Head of caudate nucleus (tissue), 42 donors: Measurements from ENCODE around the gene USP48.
A peak's percentile ranks its signal among the peaks of the same experiment; 100 is the strongest.
"Not testable (repeated sequence)": the region's sequence is repeated elsewhere in the genome, so short reads cannot be mapped to it uniquely, and the experiment has no call there.

Source experiments
- DNase-seq, 42 donors: peaks; one replicate each; pipeline versions ENCODE4 v3.0.0 to v3.0.0-alpha.2; 2020 to 2021; ENCODE audit warnings: mixed read lengths in 7 of 42
- intact Hi-C: fragments of 100-400 bp; cut with DNase I; formaldehyde crosslinking; loops from one replicate; pipeline ENCODE4 v1.15.0; 2022

Gene USP48, protein sequence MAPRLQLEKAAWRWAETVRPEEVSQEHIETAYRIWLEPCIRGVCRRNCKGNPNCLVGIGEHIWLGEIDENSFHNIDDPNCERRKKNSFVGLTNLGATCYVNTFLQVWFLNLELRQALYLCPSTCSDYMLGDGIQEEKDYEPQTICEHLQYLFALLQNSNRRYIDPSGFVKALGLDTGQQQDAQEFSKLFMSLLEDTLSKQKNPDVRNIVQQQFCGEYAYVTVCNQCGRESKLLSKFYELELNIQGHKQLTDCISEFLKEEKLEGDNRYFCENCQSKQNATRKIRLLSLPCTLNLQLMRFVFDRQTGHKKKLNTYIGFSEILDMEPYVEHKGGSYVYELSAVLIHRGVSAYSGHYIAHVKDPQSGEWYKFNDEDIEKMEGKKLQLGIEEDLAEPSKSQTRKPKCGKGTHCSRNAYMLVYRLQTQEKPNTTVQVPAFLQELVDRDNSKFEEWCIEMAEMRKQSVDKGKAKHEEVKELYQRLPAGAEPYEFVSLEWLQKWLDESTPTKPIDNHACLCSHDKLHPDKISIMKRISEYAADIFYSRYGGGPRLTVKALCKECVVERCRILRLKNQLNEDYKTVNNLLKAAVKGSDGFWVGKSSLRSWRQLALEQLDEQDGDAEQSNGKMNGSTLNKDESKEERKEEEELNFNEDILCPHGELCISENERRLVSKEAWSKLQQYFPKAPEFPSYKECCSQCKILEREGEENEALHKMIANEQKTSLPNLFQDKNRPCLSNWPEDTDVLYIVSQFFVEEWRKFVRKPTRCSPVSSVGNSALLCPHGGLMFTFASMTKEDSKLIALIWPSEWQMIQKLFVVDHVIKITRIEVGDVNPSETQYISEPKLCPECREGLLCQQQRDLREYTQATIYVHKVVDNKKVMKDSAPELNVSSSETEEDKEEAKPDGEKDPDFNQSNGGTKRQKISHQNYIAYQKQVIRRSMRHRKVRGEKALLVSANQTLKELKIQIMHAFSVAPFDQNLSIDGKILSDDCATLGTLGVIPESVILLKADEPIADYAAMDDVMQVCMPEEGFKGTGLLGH

DNA sequence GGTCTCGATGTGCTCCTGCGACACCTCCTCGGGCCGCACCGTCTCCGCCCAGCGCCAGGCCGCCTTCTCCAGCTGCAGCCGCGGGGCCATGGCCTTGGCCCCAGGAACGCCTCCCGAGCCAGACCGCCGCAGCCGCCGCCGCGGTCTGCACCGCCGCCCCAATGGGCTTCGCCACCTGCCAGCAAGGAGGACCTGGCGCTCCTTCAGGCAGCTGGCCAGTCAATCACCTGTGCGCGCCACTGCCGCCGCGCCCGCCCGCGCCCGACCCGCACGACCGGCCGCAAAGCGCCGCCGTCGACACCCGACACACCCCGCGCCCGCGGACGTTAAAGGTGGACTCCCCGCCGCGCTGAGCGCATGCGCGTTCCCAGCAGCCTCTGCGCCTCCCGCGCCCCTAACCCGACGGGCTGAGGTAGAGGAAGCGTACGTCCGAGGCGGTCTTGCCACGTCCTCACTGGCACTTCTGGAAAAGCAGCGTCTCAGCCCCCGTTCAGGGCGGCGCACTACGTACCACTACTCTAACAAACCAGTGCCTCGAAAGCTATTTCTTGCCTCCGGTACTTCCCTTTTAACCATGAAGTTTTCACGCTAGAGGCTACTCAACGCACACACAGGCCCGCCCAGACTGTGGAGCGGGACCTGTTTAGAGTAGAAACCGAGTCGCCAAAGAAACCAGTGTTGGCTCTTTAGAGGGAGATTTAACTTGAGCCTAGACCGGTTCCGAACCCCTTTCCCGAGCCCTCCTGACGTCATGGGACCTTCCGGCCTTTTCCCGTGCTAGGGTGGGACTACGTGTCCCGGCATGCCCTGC, at the start of gene USP48:
USP48 (minus strand) TSS at position 282 of the 811 bp plus-strand sequence; CDS start at position 90, 192 bp downstream.
- intact Hi-C loops, result loop anchor here (5.0 kb wide), 2 partner anchors 76 to 154 kb away; partner anchors contain the start of gene HSPG2
- DNase-seq, result peak; percentile 96 to 99 (median 98)

DNA sequence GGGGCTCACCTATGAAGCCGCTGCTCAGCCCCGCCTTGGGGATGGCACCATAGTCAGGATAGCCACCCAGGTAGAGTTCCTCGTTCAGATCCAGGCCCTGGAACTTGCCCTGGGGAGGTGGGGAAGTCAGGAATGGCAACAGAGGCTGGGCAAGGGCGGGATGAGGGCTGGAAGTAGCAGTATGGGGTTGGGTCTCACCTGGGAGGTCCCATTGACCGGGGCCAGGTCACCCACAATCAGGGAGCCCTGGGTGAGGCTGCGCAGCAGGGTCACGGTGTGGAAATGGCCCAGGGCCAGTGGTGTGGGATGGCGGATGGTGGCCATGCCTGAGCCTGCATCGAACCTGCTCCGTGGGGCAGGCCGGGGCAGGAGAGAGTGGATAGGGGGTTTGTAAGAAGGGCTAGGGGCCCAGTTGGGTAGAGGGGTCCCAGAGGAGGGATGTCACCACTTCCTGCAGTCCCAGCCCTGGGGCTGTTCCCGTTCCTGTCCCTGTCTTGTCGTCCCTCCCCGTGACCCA, 48.6 kb upstream of the USP48 start:
- no peak for DNase-seq
- intact Hi-C loops, result no loop called here

DNA sequence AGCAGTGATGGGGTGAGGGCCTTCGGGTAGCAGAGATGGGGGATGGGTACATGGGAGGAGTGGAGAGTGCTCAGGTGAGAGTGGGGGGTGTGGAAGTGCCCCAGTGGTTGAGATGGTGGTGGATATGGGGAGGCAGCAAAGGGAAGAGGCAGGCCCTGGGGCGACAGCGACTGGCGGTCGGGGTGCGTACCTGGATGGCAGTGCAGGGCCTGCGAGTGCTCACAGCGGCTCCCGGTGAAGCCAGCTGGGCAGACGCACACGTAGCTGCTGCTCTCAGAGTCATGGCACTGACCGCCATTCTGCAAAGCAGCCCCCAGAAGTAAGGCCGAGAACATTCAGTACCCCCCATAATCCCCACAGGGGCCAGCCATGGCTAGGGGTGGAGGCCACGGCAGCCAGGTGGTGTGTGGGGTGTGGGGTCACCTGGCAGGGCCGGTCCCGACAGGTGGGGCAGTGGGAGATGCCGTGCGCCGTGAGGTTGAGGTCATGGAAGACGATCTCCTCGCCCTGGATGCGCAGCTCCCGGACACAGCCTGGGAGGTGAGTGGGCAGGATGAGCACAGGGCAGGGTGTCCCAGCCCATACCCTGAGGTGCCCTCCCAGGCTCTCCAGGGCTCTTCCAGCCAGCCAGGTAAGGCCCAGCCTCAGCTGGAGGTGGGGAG, 48.0 kb upstream of the USP48 start:
- DNase-seq, result no peak

DNA sequence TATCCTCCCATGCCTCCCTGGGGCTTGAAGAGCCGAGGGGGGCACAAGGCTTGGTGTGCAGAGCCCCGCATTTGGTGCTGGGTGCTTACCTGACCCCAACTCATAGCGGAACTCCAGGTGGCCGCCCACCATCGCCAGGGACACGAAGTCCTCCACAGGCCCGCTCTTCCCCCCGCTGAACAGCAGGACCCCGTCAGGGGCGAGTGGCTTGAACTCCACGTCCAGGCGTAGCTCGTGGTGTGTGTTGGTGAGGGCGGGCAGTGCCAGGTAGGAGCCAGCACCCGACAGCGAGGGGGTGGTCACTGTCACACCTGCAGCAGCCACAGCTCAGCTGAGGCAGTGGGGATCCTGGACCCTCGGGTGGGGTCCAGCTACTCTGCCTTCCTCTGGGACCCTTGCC, 46.3 kb upstream of the USP48 start:
- intact Hi-C loops, result no loop called here
- no peak for DNase-seq

More for the DNA sequence above, 48.0 kb upstream of the USP48 start:
- intact Hi-C loops, result no loop called here

DNA sequence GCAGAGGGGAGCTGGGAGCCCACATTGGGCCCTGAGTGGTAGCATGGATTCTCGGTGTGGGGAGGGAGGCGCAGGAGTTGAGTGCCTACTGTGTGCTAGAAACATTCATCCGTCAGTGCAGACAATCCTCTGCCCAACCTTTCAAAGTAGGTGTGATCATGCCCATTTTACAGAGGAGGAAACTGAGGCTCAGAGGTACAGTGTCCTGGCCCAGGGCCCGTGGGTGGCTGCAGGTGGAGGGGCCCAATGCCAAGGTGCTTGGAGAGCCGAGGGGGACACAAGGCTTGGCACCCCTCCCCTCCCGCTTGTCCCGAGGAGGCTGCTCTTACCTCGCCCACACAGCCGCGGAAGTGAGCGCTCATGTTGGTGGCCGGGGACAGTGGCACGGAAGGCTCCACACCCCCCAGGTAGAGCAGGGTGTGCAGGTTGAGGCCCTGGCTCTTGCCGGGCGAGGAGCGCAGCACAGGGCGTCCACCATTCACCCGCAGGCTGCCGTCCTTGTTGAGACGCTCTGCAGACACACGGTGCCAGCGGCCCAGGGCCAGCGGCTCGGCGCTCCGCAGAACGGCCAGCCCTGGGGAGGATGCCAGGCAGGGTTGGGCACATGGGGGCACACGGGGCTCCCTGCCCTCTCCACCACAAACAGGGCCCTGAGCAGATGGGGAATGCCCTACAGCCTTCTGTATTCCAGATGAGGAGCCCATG, 45.7 kb upstream of the USP48 start:
- intact Hi-C loops, result no loop called here
- DNase-seq, result no peak

DNA sequence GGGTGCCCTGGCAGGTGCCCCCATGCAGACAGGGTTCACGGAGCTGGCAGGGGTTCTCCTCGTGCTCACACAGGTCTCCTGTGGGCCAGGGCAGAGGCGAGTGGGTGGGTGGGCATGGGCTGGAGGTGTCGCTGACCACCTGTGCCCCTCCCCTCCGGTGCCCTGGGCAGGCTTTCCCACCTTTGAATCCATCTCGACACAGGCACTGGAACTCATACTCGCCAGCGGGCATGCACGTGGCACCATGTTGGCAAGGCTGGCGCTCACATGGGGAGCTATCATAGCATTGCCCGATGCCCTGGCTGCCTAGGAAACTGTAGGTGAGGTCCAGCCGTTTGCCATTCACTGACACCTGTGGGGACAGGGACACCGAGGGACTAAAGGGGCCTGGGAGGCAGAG, 45.1 kb upstream of the USP48 start:
- intact Hi-C loops, result no loop called here
- no peak for DNase-seq

DNA sequence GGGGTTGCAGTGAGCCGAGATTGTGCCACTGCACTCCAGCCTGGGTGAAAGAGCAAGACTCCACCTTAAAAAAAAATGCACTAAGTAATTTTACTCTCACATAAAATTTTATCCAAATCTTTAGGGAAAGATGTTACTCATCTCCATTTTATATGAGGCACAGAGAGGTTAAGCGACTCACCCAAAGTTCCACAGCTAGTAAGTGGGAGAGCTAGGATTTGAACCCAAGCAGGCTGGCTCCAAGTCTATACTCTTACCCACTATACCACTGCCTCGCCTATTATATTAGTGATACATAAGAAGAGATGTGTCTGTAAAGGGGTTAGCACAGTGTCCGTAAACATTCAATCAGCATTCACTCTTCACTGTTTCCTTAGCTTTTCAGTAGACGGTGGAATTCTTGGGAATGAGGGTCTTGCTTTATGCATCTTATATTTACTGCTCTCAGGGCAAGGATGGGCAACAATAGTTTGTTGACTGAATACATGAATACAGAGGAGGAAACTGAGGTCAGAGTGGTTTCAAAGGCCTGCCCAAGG, 44.3 kb upstream of the USP48 start:
- intact Hi-C loops, result no loop called here
- no peak for DNase-seq

DNA sequence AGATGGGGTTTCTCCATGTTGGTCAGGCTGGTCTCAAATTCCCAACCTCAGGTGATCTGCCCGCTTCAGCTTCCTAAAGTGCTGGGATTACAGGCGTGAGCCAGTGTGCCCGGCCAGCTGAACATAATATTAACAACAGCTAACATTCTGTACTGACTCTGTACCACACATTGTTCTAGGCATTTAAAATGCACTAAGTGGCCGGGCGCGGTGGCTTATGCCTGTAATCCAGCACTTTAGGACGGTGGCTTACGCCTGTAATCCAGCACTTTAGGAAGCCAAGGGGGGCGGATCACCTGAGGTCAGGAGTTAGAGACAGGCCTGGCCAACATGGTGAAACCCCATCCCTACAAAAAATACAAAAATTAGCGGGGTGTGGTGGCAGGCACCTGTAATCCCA, 43.7 kb upstream of the USP48 start:
- intact Hi-C loops, DNase-seq: not testable (repeated sequence)

DNA sequence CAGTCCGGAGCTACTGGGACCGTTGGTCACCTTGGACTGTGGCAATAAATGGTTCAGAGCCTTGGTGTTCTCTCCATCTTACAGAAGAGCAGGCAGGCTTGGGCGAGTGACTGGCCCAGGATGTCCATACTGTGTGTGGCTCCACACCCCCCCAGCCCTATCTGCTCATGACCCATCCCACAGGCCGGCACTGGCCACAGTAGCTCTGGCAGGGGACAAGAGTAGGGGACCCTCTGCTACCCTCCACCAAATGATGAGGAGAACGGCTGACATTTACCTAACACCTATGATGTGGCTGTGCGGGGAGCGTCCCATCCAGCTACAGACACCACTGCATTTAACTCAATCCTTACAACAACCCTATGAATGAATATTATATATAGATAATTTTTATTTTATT, 42.4 kb upstream of the USP48 start:
- DNase-seq, result no peak
- intact Hi-C loops, result no loop called here

DNA sequence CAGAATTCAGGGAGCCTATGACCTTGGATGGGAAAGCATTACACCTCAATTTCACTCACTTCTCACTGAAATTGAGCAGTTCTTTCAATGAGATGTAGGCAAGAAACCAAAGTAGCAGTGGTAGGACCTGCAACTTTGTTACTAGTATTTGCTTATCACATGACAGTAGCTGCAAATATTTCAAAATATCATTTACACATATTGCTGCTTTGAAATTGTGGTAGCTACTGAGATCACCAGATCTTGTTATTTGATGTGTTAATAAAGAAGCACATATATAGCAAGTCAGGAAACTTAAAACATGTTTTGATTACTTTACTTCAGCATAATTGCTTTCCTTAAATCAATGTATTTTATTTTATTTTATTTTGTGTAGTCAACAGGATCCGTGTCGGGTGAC, 42.0 kb upstream of the USP48 start:
- no peak for DNase-seq
- intact Hi-C loops, result no loop called here

DNA sequence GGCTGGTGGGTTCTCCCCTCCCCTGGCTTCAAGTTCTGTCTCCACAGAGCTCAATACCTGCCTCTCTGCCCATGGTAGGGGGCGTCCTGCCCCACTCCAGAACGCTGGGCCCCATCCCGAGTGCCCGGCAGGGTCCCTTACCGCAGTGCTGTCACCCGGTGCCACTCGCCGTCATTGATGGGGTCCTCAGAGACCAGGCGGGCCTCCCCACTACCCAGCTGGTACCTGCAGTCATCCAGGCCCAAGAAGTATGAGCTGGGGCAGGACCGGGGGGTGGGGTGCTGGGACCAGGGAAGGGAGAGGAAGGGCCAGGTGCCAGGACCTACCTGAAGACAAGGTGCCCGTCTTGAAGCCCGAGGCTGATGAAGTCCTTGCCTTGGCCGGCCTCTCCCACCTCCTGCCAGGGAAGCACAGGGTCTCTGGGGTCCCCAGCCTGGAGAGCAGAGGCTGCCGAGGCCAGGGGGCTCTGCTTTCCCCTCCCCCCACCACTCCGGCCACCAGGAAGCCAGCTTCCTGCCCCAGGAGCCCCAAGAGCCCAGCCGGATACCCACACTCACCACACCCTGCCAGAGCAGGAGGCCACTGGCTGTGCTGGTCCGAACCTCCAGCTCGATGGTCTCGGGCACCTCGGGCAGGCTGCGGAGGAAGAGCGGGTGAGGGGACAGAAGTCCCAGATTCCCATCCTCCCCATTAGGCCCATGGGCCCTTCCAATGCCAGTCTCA, 41.2 kb upstream of the USP48 start:
- DNase-seq, result no peak
- intact Hi-C loops, result no loop called here

DNA sequence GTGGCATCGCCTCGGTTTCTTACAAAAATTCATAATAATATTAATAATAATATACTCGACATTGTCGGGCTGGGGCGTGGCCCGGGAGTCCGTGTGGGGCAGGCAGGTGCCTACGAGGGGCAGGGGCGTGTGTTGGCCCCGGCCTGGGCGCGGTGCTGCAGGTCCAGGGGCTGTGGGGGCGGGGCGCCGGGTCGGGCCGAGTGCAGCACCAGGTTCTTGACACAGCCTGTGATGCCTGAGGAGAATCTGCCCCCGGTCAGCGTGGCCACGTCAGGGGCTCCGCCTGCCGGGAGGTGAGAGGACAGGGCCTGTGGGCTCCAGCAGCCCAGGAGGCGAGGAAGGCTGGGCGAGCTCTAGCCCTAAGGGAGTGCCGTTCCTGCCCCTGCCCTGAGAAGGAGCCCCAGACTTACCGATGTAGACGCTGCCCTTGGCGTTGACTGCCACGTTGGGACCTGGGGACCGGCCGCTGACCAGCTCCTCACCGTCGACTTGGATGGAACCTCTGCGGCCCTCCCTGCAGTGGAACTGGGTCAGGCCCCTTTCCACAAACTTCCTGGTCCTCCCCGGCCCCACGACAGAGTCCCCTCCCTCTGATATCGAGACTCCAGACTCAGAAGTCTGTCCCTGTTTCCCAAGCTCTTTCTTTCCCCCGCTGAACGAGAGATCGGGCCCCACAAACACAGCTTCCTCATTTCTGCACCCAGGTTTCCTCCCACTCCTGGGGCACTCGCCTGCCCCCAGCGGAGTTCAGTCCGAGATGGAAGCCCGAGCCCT, 40.4 kb upstream of the USP48 start:
- no peak for DNase-seq
- intact Hi-C loops, result no loop called here

DNA sequence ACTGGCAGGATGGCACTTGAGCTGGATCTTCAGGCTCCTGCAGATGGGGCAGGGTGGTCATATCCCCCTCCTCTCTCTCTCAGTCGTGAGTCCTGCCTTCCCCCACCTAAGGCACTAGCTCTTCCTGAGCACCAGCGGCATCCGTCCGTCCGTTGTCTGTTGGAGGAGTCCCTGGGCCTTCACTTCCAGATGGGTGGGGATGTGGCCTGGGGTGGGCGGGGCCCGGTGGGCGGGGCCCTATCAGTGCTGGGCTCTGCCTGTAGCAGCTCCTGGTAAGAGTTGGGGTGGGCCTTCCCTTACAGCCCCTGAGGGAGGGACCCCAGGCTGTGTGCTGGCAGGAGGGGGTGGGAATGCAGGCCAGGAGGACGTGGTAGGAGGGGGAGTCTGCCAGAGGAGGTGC, 39.4 kb upstream of the USP48 start:
- intact Hi-C loops, result no loop called here
- no peak for DNase-seq

DNA sequence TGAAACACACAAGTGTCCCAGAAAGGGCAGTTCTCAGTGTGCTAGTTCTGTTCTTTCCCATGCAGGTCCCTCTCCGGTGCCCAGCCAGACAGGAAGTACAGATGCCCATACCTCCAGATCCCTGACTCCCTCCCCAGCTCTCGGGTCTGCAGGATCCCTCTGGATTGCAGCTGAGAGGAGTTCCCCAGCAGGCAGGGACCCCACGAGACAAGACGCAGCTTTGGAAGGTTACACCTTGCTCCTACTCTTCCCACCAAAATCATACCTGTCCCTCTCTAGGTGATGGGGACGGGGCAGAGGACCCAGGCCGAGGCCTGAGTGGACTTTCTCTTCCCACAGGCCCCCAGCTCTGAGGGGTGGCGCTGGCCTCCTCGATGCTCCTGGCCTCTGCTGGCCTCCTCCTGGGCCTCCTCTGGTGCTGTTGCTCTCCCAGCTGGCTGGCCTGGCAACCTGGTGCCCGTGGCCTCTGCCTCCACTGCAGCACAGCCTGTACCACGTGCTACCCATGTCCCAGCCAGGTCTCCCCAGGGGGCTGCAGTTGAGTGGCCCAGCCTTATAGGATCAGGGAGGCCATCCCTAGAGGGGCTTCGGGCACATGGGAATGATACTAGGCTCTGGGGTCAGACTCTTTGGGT, 38.6 kb upstream of the USP48 start:
- DNase-seq, result no peak
- intact Hi-C loops, result no loop called here

DNA sequence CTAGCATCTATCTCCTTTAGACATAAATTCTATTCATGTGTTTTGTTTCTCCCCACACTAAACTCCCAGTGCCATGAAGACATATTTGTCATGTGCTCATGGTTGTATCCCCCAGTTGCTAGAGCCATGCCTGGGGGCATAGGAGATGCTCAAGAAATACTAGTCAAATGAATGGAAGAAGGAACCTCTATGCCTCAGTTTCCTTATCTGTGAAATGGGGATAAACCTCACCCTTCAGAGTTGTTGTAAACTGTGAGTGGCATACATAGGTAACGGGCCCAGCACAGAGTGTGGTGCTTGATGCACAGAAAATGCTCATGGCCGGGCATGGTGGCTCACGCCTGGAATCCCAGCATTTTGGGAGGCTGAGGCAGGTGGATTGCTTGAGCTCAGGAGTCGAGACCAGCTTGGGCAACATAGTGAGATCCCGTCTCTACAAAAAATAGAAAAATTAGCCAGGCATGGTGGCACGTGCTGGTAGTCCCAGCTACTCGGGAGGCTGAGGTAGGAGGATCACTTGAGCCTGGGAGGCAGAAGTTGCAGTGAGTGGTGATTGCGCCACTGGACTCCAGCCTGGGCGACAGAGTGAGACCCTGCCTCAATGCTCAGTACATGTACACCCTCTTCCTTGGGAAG, 37.8 kb upstream of the USP48 start:
- no peak for DNase-seq
- intact Hi-C loops, result no loop called here
